CD4-positive, alpha-beta memory T cell (primary cell): Measurements from ENCODE around the gene FAM168A. TPM values are rescaled to one million over a fixed set of nuclear protein-coding genes. Genes with fewer than 3 reads are reported as not detected.

Experiments
- CTCF ChIA-PET: fragments of 350-600 bp; sonication (Branson Sonifier 250); formaldehyde crosslinking; loops from one replicate; lab custom pipeline; 2021; ENCODE audit warnings: inconsistent platforms; ENCODE audit not compliant: partially characterized antibody; lab: Charles Lee
- POLR2A ChIA-PET: fragments of 350-600 bp; sonication (Branson Sonifier 250); formaldehyde crosslinking; loops from one replicate; lab custom pipeline; 2021; ENCODE audit not compliant: partially characterized antibody; lab: Charles Lee
- DNase-seq, 5 donors: peaks; one replicate each; pipeline versions ENCODE4 v3.0.0 to v3.0.0-alpha.2; 2020 to 2022; ENCODE audit warnings: mixed read lengths in 1 of 5
- H3K27ac ChIP-seq: one replicate; pipeline ENCODE4 v1.7.0; 2013; ENCODE audit warnings: low read depth, low read length
- H3K27me3 ChIP-seq: 2 replicates; pipeline ENCODE4 v1.7.0; 2013; ENCODE audit warnings: mild to moderate bottlenecking, low read length, moderate library complexity; ENCODE audit not compliant: insufficient read depth
- H3K36me3 ChIP-seq: 2 replicates; pipeline ENCODE4 v1.7.0; 2013; ENCODE audit warnings: mild to moderate bottlenecking, low read length, moderate library complexity; ENCODE audit not compliant: insufficient read depth
- H3K4me1 ChIP-seq: 2 replicates; pipeline ENCODE4 v1.7.0; 2013; ENCODE audit warnings: mild to moderate bottlenecking, low read length, moderate library complexity; ENCODE audit not compliant: insufficient read depth
- H3K4me3 ChIP-seq, 2 donors: one replicate each; pipeline ENCODE4 v1.7.0; 2013; ENCODE audit warnings: low read length in 2 of 2, mild to moderate bottlenecking in 1 of 2
- H3K9me3 ChIP-seq, 2 donors: one replicate each; pipeline ENCODE4 v1.7.0; 2013; ENCODE audit warnings: low read length in 2 of 2, control low read depth in 1 of 2; ENCODE audit not compliant: control insufficient read depth in 1 of 2
- H3K27ac Mint-ChIP-seq, 7 donors: one replicate each; pipeline ENCODE4 v1.8.0; 2020 to 2021; ENCODE audit warnings: mixed read lengths in 7 of 7, mild to moderate bottlenecking in 6 of 7, inconsistent platforms in 3 of 7, moderate library complexity in 3 of 7
- H3K27me3 Mint-ChIP-seq, 2 donors: one replicate each; pipeline ENCODE4 v1.8.0; 2020 to 2021; ENCODE audit warnings: mixed read lengths in 2 of 2
- H3K36me3 Mint-ChIP-seq, 2 donors: one replicate each; pipeline ENCODE4 v1.8.0; 2020 to 2021; ENCODE audit warnings: mixed read lengths in 2 of 2, inconsistent platforms in 1 of 2, mild to moderate bottlenecking in 1 of 2
- H3K4me1 Mint-ChIP-seq, 4 donors: one replicate each; pipeline ENCODE4 v1.8.0; 2020 to 2021; ENCODE audit warnings: mixed read lengths in 4 of 4, mild to moderate bottlenecking in 1 of 4
- H3K4me3 Mint-ChIP-seq, 8 donors: one replicate each; pipeline ENCODE4 v1.8.0; 2020 to 2021; ENCODE audit warnings: mixed read lengths in 8 of 8, mild to moderate bottlenecking in 7 of 8, moderate library complexity in 6 of 8, inconsistent platforms in 3 of 8
- H3K9me3 Mint-ChIP-seq, 8 donors: one replicate each; pipeline ENCODE4 v1.8.0; 2020 to 2021; ENCODE audit warnings: mixed read lengths in 8 of 8, mild to moderate bottlenecking in 5 of 8, inconsistent platforms in 3 of 8, moderate library complexity in 1 of 8
- intact Hi-C: fragments of 100-400 bp; cut with micrococcal nuclease; formaldehyde crosslinking; loops from one replicate; pipeline ENCODE4 v1.15.1; 2023
- polyA plus RNA-seq, 2 donors: library from polyadenylated mRNA; unstranded; fragments of 300-500 nt; fragmentation: Illumina TruSeq; gene quantifications; one replicate each; pipeline ENCODE4 v1.2.3, GENCODE V29; 2021
- total RNA-seq, 2 experiments: library from RNA; stranded (reverse); gene quantifications; one replicate each; pipeline ENCODE4 v1.2.3, GENCODE V29; 2021

The FAM168A gene
- total and polyA plus RNA-seq, 4 experiments from 2014 or later, result 0.61 to 22.7 (median 12.7) TPM

DNA sequence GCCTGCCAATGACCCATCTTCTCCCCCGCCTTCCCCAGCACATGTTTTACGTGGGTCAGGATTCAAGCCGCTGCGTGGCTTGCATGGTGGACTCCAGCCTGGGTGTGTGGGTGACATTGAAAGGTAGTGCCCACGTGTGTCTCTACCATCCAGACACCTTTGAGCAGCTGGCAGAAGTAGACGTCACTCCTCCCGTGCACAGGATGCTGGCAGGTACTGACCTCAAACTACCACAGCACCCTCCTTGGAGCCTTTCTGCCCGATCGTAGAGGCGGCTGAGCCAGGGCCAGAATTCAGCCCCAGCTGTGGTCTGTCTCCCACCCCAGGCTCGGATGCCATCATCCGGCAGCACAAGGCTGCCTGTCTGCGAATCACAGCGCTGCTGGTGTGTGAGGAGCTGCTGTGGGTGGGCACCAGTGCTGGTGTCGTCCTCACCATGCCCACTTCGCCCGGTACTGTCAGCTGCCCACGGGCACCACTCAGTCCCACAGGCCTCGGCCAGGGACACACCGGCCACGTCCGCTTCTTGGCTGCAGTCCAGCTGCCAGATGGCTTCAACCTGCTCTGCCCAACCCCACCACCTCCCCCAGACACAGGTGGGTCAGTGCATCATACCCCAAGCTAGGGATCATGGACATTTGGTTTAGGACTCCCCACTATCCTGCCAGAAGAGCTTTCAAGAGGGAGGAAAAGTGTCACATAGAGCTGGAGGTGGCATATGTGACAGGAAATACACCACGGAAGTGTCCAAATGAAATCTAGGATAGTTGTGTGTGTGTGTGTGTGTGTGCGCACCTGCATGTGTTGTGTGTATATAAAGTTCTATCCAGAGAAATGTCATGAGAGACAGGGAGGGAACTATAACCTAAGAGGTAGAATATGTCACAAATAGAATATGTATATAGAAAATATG is 232.3 kb downstream of the FAM168A start:
- DNase-seq, result peak in 1 of 5 donors; percentile 31
- intact Hi-C loops, result loop anchor here (1.0 kb wide), 1 partner anchor 11 kb away; the partner anchor contains the start of gene RELT

DNA sequence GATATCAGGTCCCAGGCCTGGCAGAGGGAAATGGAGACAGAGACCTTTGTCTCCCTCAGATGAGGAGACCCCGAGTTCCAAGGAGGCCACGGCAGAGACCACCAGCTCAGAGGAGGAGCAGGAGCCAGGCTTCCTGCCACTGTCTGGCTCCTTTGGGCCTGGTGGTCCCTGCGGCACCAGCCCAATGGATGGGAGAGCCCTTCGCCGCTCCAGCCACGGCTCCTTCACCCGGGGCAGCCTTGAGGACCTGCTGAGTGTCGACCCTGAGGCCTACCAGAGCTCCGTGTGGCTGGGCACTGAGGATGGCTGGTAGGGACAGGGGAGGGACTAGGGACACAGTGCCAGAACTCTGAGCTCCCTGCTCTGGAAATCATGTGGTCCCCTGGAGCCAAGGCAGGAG is 234.8 kb downstream of the FAM168A start:
- no peak for DNase-seq
- no peak overlapping the region for H3K4me3 Mint-ChIP-seq
- no peaks in the 10 kb centered on the region for H3K36me3 Mint-ChIP-seq
- H3K4me3 ChIP-seq, result no peak overlapping the region
- intact Hi-C loops, result no loop called here
- CTCF ChIA-PET, result interaction anchor here (0.9 to 10.5 kb wide), 2 partner anchors 11 to 22 kb away, joined by 3 to 125 read pairs; no protein-coding TSS in a partner anchor
- H3K9me3 ChIP-seq, result no peaks in the 10 kb centered on the region
- POLR2A ChIA-PET, result interaction anchor here (1.0 to 2.3 kb wide), 2 partner anchors 13 to 22 kb away, joined by 4 to 6 read pairs; partner anchors contain the start of gene RELT
- H3K4me1 Mint-ChIP-seq, result peaks cover 12 to 40% (median 23%) of the 10 kb centered on the region in 4 donors
- no peaks in the 10 kb centered on the region for H3K27me3 Mint-ChIP-seq
- H3K27ac ChIP-seq, result no peak overlapping the region
- H3K27me3 ChIP-seq, result no peaks in the 10 kb centered on the region
- H3K9me3 Mint-ChIP-seq, result peaks cover 0 to 3% (median 0%) of the 10 kb centered on the region in 8 donors
- H3K4me1 ChIP-seq, result peaks cover 33% of the 10 kb centered on the region
- no peaks in the 10 kb centered on the region for H3K36me3 ChIP-seq
- H3K27ac Mint-ChIP-seq, result peak overlapping the region in 4 of 7 donors; percentile 48 to 78 (median 68)

More for the DNA sequence above, 232.3 kb downstream of the FAM168A start:
- peak overlapping the region in 6 of 8 donors; percentile 21 to 83 (median 71) for H3K4me3 Mint-ChIP-seq
- no peaks in the 10 kb centered on the region for H3K27me3 ChIP-seq
- H3K27ac ChIP-seq, result peak overlapping the region; percentile 67
- peaks cover 35% of the 10 kb centered on the region for H3K4me1 ChIP-seq
- no peaks in the 10 kb centered on the region for H3K36me3 ChIP-seq
- H3K9me3 ChIP-seq, result no peaks in the 10 kb centered on the region
- POLR2A ChIA-PET, result interaction anchor here (1.3 to 3.3 kb wide), 4 partner anchors 10 to 232 kb away, joined by 3 to 31 read pairs (median 8); partner anchors contain the start of genes FAM168A and RELT
- H3K36me3 Mint-ChIP-seq, result no peaks in the 10 kb centered on the region
- peak overlapping the region; percentile 81 to 97 (median 96) for H3K27ac Mint-ChIP-seq
- CTCF ChIA-PET, result interaction anchor here (1.2 to 10.5 kb wide), 7 partner anchors 9 to 61 kb away, joined by 3 to 125 read pairs (median 4); no protein-coding TSS in a partner anchor
- peaks cover 0 to 3% (median 0%) of the 10 kb centered on the region in 8 donors for H3K9me3 Mint-ChIP-seq
- no peak overlapping the region for H3K4me3 ChIP-seq
- no peaks in the 10 kb centered on the region for H3K27me3 Mint-ChIP-seq
- H3K4me1 Mint-ChIP-seq, result peaks cover 12 to 42% (median 24%) of the 10 kb centered on the region in 4 donors

DNA sequence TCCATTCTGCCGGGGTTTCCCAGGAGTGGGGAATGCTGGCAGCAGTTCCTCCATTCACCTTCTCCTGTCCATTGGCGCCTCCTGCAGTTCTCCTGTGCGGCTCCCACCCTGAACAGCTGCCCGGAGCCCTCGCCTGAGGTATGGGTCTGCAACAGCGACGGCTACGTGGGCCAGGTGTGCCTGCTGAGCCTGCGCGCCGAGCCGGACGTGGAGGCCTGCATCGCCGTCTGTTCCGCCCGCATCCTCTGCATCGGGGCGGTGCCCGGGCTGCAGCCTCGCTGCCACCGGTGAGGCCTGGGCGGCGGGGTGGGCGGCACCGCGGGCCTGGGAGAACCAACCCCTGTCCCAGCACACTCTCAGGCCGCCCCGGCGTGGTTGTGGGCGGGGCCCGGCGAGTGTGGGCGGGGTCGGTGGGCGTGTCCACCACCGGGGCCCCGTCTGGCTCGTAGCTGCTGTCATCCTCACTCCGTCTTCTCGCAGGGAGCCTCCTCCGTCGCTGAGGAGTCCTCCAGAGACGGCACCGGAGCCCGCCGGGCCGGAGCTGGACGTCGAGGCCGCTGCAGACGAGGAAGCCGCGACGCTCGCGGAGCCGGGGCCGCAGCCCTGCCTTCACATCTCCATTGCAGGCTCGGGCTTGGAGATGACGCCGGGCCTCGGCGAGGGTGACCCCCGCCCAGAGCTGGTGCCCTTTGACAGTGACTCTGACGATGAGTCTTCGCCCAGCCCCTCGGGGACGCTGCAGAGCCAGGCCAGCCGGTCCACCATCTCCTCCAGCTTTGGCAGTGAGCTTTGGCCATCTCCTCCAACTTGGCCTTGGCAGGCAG is 235.7 kb downstream of the FAM168A start:
- Histone ChIP-seq H3K9me3 (no peaks in the 10 kb centered on the region), H3K4me3 (no peak overlapping the region), H3K4me1 (peaks cover 23% of the 10 kb centered on the region), H3K27ac (no peak overlapping the region), H3K36me3 (no peaks in the 10 kb centered on the region), H3K27me3 (no peaks in the 10 kb centered on the region)
- H3K4me3 Mint-ChIP-seq, result no peak overlapping the region
- POLR2A ChIA-PET, result interaction anchor here (0.6 to 2.3 kb wide), 2 partner anchors 23 to 871 kb away, joined by 3 to 6 read pairs; no protein-coding TSS in a partner anchor
- H3K4me1 Mint-ChIP-seq, result peaks cover 10 to 30% (median 17%) of the 10 kb centered on the region in 4 donors
- no peak for DNase-seq
- H3K36me3 Mint-ChIP-seq, result no peaks in the 10 kb centered on the region
- CTCF ChIA-PET, result interaction anchor here (10.5 kb wide), 1 partner anchor 10 kb away, joined by 125 read pairs; no protein-coding TSS in a partner anchor
- H3K9me3 Mint-ChIP-seq, result peaks cover 0 to 3% (median 0%) of the 10 kb centered on the region in 8 donors
- H3K27me3 Mint-ChIP-seq, result no peaks in the 10 kb centered on the region
- intact Hi-C loops, result loop anchor here (2.0 kb wide), 1 partner anchor 15 kb away; the partner anchor contains the start of gene RELT
- peak overlapping the region in 6 of 7 donors; percentile 29 to 83 (median 68) for H3K27ac Mint-ChIP-seq

DNA sequence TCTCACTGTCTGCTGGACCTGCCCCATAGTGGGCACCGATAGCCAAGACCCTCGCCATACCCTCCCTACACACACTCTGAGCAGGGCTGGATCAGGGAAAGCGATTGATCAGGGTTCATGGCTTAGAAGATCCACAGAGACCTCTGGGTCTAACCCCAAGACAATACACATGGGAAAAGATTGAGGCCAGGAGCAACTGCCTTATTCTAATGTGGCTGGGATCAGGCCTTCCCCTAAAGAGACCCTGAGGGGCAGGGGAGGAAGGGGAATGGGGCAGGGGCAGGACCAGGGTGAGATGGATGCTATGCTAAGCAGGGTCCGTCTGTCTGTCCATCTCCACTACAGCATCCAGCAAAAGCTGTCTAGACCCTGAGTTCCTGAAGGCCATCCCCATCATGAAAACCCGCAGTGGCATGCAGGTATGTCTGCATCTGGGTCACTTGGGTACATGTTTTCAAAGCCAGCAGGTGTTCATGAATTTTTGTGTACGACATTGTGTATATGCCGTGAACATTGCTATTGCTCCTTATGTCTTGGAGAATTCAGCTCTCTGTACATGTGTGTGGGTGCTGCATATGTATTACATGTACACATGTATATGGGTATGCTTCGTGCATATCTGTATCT is 237.1 kb downstream of the FAM168A start:
- DNase-seq, result no peak
- no peaks in the 10 kb centered on the region for H3K9me3 Mint-ChIP-seq
- no peaks in the 10 kb centered on the region for H3K36me3 Mint-ChIP-seq
- peak overlapping the region in 3 of 7 donors; percentile 3 to 75 (median 46) for H3K27ac Mint-ChIP-seq
- H3K27me3 Mint-ChIP-seq, result no peaks in the 10 kb centered on the region
- H3K36me3 ChIP-seq, result no peaks in the 10 kb centered on the region
- peaks cover 2 to 17% (median 6%) of the 10 kb centered on the region in 4 donors for H3K4me1 Mint-ChIP-seq
- no peaks in the 10 kb centered on the region for H3K9me3 ChIP-seq
- POLR2A ChIA-PET, result no interaction called here
- no peak overlapping the region for H3K4me3 ChIP-seq
- no peaks in the 10 kb centered on the region for H3K27me3 ChIP-seq
- H3K27ac ChIP-seq, result no peak overlapping the region
- peaks cover 10% of the 10 kb centered on the region for H3K4me1 ChIP-seq
- H3K4me3 Mint-ChIP-seq, result no peak overlapping the region
- CTCF ChIA-PET, result interaction anchor here (1.2 to 10.5 kb wide), 6 partner anchors 9 to 265 kb away, joined by 3 to 125 read pairs (median 6); no protein-coding TSS in a partner anchor
- intact Hi-C loops, result loop anchor here (2.0 kb wide), 1 partner anchor 16 kb away; the partner anchor contains the start of gene RELT

DNA sequence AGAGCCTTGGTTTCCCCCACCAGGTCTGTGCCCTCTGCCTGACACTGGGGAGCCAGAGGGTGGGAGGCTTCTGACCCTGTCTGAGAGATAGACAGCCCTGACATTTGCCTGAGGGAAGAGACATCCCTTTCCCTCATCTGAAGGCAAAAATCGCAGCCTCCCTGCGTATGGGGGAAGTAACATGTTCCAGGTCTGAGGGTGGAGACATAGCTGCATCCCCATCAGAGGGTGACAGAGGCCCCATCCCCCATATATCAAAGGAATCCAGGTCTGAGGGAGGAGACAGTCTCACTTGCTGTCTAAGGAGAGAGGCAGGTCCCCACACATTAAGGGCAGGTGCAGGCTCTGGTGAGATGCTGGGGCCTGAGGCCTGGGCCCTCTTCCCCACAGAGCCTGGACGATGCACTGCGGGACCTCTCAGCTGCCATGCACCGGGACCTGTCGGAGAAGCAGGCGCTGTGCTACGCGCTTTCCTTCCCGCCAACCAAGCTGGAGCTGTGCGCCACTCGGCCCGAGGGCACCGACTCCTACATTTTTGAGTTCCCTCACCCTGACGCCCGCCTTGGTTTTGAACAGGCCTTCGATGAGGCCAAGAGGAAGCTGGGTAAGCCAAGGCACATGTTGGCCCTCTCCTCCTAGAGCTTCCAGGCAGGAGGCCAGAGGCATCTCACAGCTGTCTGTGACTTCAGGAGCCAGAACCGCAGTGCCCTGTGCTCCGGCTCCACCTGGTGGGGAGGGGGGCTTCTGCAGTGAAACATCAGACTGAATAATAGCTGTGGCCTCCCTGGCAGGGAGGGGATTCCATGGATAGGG is 237.8 kb downstream of the FAM168A start:
- intact Hi-C loops, result loop anchor here (2.0 kb wide), 1 partner anchor 17 kb away; the partner anchor contains the start of gene RELT
- peak overlapping the region in 2 of 7 donors; percentile 8 to 75 for H3K27ac Mint-ChIP-seq
- POLR2A ChIA-PET, result no interaction called here
- H3K27me3 Mint-ChIP-seq, result no peaks in the 10 kb centered on the region
- Histone ChIP-seq H3K4me1 (peaks cover 2% of the 10 kb centered on the region), H3K36me3 (no peaks in the 10 kb centered on the region), H3K27ac (no peak overlapping the region), H3K9me3 (no peaks in the 10 kb centered on the region), H3K4me3 (no peak overlapping the region), H3K27me3 (no peaks in the 10 kb centered on the region)
- CTCF ChIA-PET, result interaction anchor here (0.8 to 10.5 kb wide), 9 partner anchors 8 to 266 kb away, joined by 3 to 125 read pairs (median 3); partner anchors contain the start of gene ARHGEF17
- DNase-seq, result no peak
- H3K4me3 Mint-ChIP-seq, result no peak overlapping the region
- no peaks in the 10 kb centered on the region for H3K9me3 Mint-ChIP-seq
- no peaks in the 10 kb centered on the region for H3K36me3 Mint-ChIP-seq
- peaks cover 0 to 9% (median 3%) of the 10 kb centered on the region in 4 donors for H3K4me1 Mint-ChIP-seq
